HepG2 (cell line): ENCODE measurements around the gene C14orf93. TPM values are rescaled to one million over a fixed set of nuclear protein-coding genes. Genes with fewer than 3 reads are reported as not detected.

Experiments
- ARNTL ChIP-seq: sonication (generic); formaldehyde crosslinking; IDR thresholded peaks from 2 replicates; pipeline ENCODE4 v1.4.0; 2020; ENCODE audit warnings: mild to moderate bottlenecking, missing genetic modification reagents
- FOXK2 ChIP-seq: fragments of 450-650 bp; IDR thresholded peaks from 2 replicates; pipeline ENCODE4 v1.6.1; 2016
- HNRNPL ChIP-seq: fragments of 200-400 bp; formaldehyde crosslinking; IDR thresholded peaks from 2 replicates; pipeline ENCODE4 v1.6.1; 2017; ENCODE audit warnings: mild to moderate bottlenecking, low read depth, low read length
- KMT2A ChIP-seq: sonication (generic); formaldehyde crosslinking; IDR thresholded peaks from 2 replicates; pipeline ENCODE4 v1.4.0; 2020; ENCODE audit warnings: missing genetic modification reagents
- MED13 ChIP-seq: sonication (generic); formaldehyde crosslinking; IDR thresholded peaks from 2 replicates; pipeline ENCODE4 v1.5.0; 2020; ENCODE audit warnings: missing genetic modification reagents
- MTF1 ChIP-seq: sonication (generic); formaldehyde crosslinking; IDR thresholded peaks from 2 replicates; pipeline ENCODE4 v1.5.0; 2020; ENCODE audit warnings: missing genetic modification reagents
- PRDM4 ChIP-seq: sonication (generic); formaldehyde crosslinking; IDR thresholded peaks from 2 replicates; pipeline ENCODE4 v1.9.0; 2021; ENCODE audit warnings: missing genetic modification reagents, borderline replicate concordance
- PRMT3 ChIP-seq: sonication (generic); formaldehyde crosslinking; IDR thresholded peaks from 2 replicates; pipeline ENCODE4 v1.8.1; 2022; ENCODE audit warnings: low read depth, mild to moderate bottlenecking, moderate library complexity, missing genetic modification reagents, borderline replicate concordance
- RARA ChIP-seq: IDR thresholded peaks from 2 replicates; pipeline ENCODE4 v1.6.1; 2016; ENCODE audit warnings: missing genetic modification reagents, missing compliant biosample characterization
- TBX2 ChIP-seq: sonication (generic); formaldehyde crosslinking; IDR thresholded peaks from 2 replicates; pipeline ENCODE4 v1.5.0; 2020; ENCODE audit warnings: missing genetic modification reagents, mild to moderate bottlenecking, borderline replicate concordance
- TFAP4 ChIP-seq: sonication (generic); IDR thresholded peaks from 2 replicates; pipeline ENCODE4 v1.6.1; 2016; ENCODE audit warnings: low read depth, borderline replicate concordance
- ZBTB3 ChIP-seq: sonication (generic); formaldehyde crosslinking; IDR thresholded peaks from 2 replicates; pipeline ENCODE4 v1.4.0; 2020; ENCODE audit warnings: low read depth, mild to moderate bottlenecking, moderate library complexity, missing genetic modification reagents, borderline replicate concordance
- ZBTB4 ChIP-seq: sonication (generic); formaldehyde crosslinking; IDR thresholded peaks from 2 replicates; pipeline ENCODE4 v1.4.0; 2020; ENCODE audit warnings: missing genetic modification reagents, mild to moderate bottlenecking, borderline replicate concordance
- ZNF12 ChIP-seq: sonication (generic); formaldehyde crosslinking; IDR thresholded peaks from 2 replicates; pipeline ENCODE4 v1.5.0; 2020; ENCODE audit warnings: missing genetic modification reagents
- ZNF326 ChIP-seq: sonication (generic); formaldehyde crosslinking; IDR thresholded peaks from 2 replicates; pipeline ENCODE4 v1.4.0; 2020; ENCODE audit warnings: missing genetic modification reagents, borderline replicate concordance
- ZNF329 ChIP-seq: sonication (generic); formaldehyde crosslinking; IDR thresholded peaks from 2 replicates; pipeline ENCODE4 v1.9.0; 2021; ENCODE audit warnings: low read depth, mild to moderate bottlenecking, missing genetic modification reagents
- ZNF333 ChIP-seq: sonication (generic); formaldehyde crosslinking; IDR thresholded peaks from 2 replicates; pipeline ENCODE4 v1.4.0; 2020; ENCODE audit warnings: mild to moderate bottlenecking, missing genetic modification reagents, borderline replicate concordance
- ZNF441 ChIP-seq: sonication (generic); formaldehyde crosslinking; IDR thresholded peaks from 2 replicates; pipeline ENCODE4 v1.7.0; 2021; ENCODE audit warnings: missing genetic modification reagents, borderline replicate concordance
- ZNF552 ChIP-seq: sonication (generic); formaldehyde crosslinking; IDR thresholded peaks from 2 replicates; pipeline ENCODE4 v1.9.0; 2022; ENCODE audit warnings: missing genetic modification reagents, mild to moderate bottlenecking, borderline replicate concordance
- ZNF597 ChIP-seq: sonication (generic); formaldehyde crosslinking; IDR thresholded peaks from 2 replicates; pipeline ENCODE4 v1.5.0; 2020; ENCODE audit warnings: missing genetic modification reagents
- ZNF772 ChIP-seq: sonication (generic); formaldehyde crosslinking; IDR thresholded peaks from 2 replicates; pipeline ENCODE4 v1.5.0; 2020; ENCODE audit warnings: mild to moderate bottlenecking, missing genetic modification reagents
- ZUFSP ChIP-seq: sonication (generic); formaldehyde crosslinking; IDR thresholded peaks from 2 replicates; pipeline ENCODE4 v1.9.0; 2021; ENCODE audit warnings: missing genetic modification reagents, mild to moderate bottlenecking, borderline replicate concordance
- polyA plus RNA-seq, 8 experiments: library from polyadenylated mRNA; depleted of rRNA in 3 of 8; stranded (reverse) in 7 of 8; unstranded in 1 of 8; fragments of >200 nt; fragmentation: Illumina TruSeq in 4 of 8; extraction: Trizol in 4 of 8; gene quantifications; 2 replicates each; pipeline versions ENCODE4 v1.2.1 to v1.2.3, GENCODE V29; 2011 to 2016; ENCODE audit warnings: low read depth in 4 of 8, missing spikeins in 1 of 8, mixed read lengths in 1 of 8; ENCODE audit not compliant: insufficient read depth in 1 of 8
- total RNA-seq, 5 experiments: library from RNA; depleted of rRNA; stranded (reverse); fragments of >200 nt; fragmentation: Illumina TruSeq; extraction: Trizol; gene quantifications; 2 replicates each; pipeline ENCODE4 v1.2.3, GENCODE V29; 2016; ENCODE audit warnings: low read depth in 1 of 5

C14orf93 gene
- total and polyA plus RNA-seq, 2 of the 13 experiments (the other 11 are each of a cell fraction or from before 2014, with no cell fraction given), result 11.4 to 22.5 TPM

- TF ChIP-seq ZBTB4 (no peak), TFAP4 (no peak), ZNF326 (no peak), ARNTL (CRISPR knock-in tag) (no peak), ZUFSP (CRISPR knock-in tag) (no peak), ZBTB3 (CRISPR knock-in tag) (no peak), RARA (CRISPR knock-in tag) (no peak), ZNF441 (CRISPR knock-in tag) (no peak), ZNF329 (CRISPR knock-in tag) (no peak), FOXK2 (no peak), ZNF597 (CRISPR knock-in tag) (no peak), ZNF552 (no peak), PRDM4 (CRISPR knock-in tag) (no peak), ZNF333 (CRISPR knock-in tag) (no peak), MTF1 (CRISPR knock-in tag) (no peak), HNRNPL (no peak), PRMT3 (no peak), ZNF772 (CRISPR knock-in tag) (no peak), TBX2 (CRISPR knock-in tag) (no peak), ZNF12 (CRISPR knock-in tag) (no peak), MED13 (CRISPR knock-in tag) (no peak), KMT2A (CRISPR knock-in tag) (no peak)
These were observed 32.6 kb downstream of the C14orf93 start (continued) for GRCh38 chr14:22977434-22977683.
